ENCODE data around the gene RAB11FIP3. TPM values are rescaled to one million over a fixed set of nuclear protein-coding genes. Genes with fewer than 3 reads are reported as not detected.

The RAB11FIP3 gene
- polyA plus RNA-seq, 1 donor: 114 TPM

GRCh38 chr16:556474-557173 is 131.2 kb downstream of the RAB11FIP3 start:
- Histone ChIP-seq H3K27me3 (ENCODE audit: control insufficient read depth, insufficient read depth, low read length) (peaks cover 31% of the 10 kb centered on the region), H3K4me1 (ENCODE audit: control insufficient read depth, insufficient read depth, low read length) (peaks cover 7% of the 10 kb centered on the region), H3K9me3 (ENCODE audit: control insufficient read depth, low read depth, low read length) (peaks cover 14% of the 10 kb centered on the region), H3K27ac (ENCODE audit: low read length) (no peak overlapping the region), H3K36me3 (ENCODE audit: control insufficient read depth, insufficient read depth, low read length) (peaks cover 15% of the 10 kb centered on the region), H3K4me3 (ENCODE audit: low read length) (no peak overlapping the region)
- no peak for DNase-seq
- WGBS (ENCODE audit: insufficient coverage, low lambda C conversion rate): no CpG with 5 or more reads among the region's 32 CpGs

- H3K4me3 ChIP-seq (ENCODE audit: low read length): no peak overlapping the region
- H3K27ac ChIP-seq (ENCODE audit: low read length): no peak overlapping the region
- no peak for DNase-seq
- peaks cover 6% of the 10 kb centered on the region for H3K36me3 ChIP-seq (ENCODE audit: control insufficient read depth, insufficient read depth, low read length)
- WGBS (ENCODE audit: insufficient coverage, low lambda C conversion rate): no CpG with 5 or more reads among the region's 23 CpGs
- peaks cover 7% of the 10 kb centered on the region for H3K4me1 ChIP-seq (ENCODE audit: control insufficient read depth, insufficient read depth, low read length)
- peaks cover 42% of the 10 kb centered on the region for H3K27me3 ChIP-seq (ENCODE audit: control insufficient read depth, insufficient read depth, low read length)
- H3K9me3 ChIP-seq (ENCODE audit: control insufficient read depth, low read depth, low read length): peaks cover 14% of the 10 kb centered on the region
Observed at GRCh38 chr16:557463-558297, 132.2 kb downstream of the RAB11FIP3 start.

GRCh38 chr16:558298-559020 is 133.0 kb downstream of the RAB11FIP3 start:
- H3K27me3 ChIP-seq (ENCODE audit: control insufficient read depth, insufficient read depth, low read length): peaks cover 46% of the 10 kb centered on the region
- no CpG with 5 or more reads among the region's 22 CpGs for WGBS (ENCODE audit: insufficient coverage, low lambda C conversion rate)
- H3K36me3 ChIP-seq (ENCODE audit: control insufficient read depth, insufficient read depth, low read length): peaks cover 4% of the 10 kb centered on the region
- peaks cover 7% of the 10 kb centered on the region for H3K4me1 ChIP-seq (ENCODE audit: control insufficient read depth, insufficient read depth, low read length)
- DNase-seq: no peak
- no peak overlapping the region for H3K4me3 ChIP-seq (ENCODE audit: low read length)
- H3K27ac ChIP-seq (ENCODE audit: low read length): no peak overlapping the region
- peaks cover 14% of the 10 kb centered on the region for H3K9me3 ChIP-seq (ENCODE audit: control insufficient read depth, low read depth, low read length)

- peaks cover 46% of the 10 kb centered on the region for H3K27me3 ChIP-seq (ENCODE audit: control insufficient read depth, insufficient read depth, low read length)
- no peak overlapping the region for H3K27ac ChIP-seq (ENCODE audit: low read length)
- H3K4me3 ChIP-seq (ENCODE audit: low read length): no peak overlapping the region
- no CpG with 5 or more reads among the region's 15 CpGs for WGBS (ENCODE audit: insufficient coverage, low lambda C conversion rate)
- no peak for DNase-seq
- peaks cover 1% of the 10 kb centered on the region for H3K36me3 ChIP-seq (ENCODE audit: control insufficient read depth, insufficient read depth, low read length)
- peaks cover 7% of the 10 kb centered on the region for H3K4me1 ChIP-seq (ENCODE audit: control insufficient read depth, insufficient read depth, low read length)
- peaks cover 14% of the 10 kb centered on the region for H3K9me3 ChIP-seq (ENCODE audit: control insufficient read depth, low read depth, low read length)
Observed at GRCh38 chr16:559021-559380, 133.6 kb downstream of the RAB11FIP3 start.

- Histone ChIP-seq H3K4me3 (ENCODE audit: low read length) (no peak overlapping the region), H3K27ac (ENCODE audit: low read length) (no peak overlapping the region), H3K36me3 (ENCODE audit: control insufficient read depth, insufficient read depth, low read length) (no peaks in the 10 kb centered on the region), H3K9me3 (ENCODE audit: control insufficient read depth, low read depth, low read length) (peaks cover 14% of the 10 kb centered on the region), H3K27me3 (ENCODE audit: control insufficient read depth, insufficient read depth, low read length) (peaks cover 46% of the 10 kb centered on the region), H3K4me1 (ENCODE audit: control insufficient read depth, insufficient read depth, low read length) (peaks cover 7% of the 10 kb centered on the region)
- DNase-seq: no peak
- no CpG with 5 or more reads among the region's 62 CpGs for WGBS (ENCODE audit: insufficient coverage, low lambda C conversion rate)
Observed at GRCh38 chr16:559411-560203, 134.2 kb downstream of the RAB11FIP3 start.

GRCh38 chr16:560204-560700 is 134.8 kb downstream of the RAB11FIP3 start, which contains the start of gene PRR35:
TSS of gene PRR35 (plus strand) at chr16:560394. CDS start at chr16:563295, 2,901 bp downstream.
- H3K27ac ChIP-seq (ENCODE audit: low read length): no peak within 1 kb of the TSS
- H3K4me3 ChIP-seq (ENCODE audit: low read length): no peak within 1 kb of the TSS
- no CpG with 5 or more reads among the region's 84 CpGs for WGBS (ENCODE audit: insufficient coverage, low lambda C conversion rate)
- peaks cover 11% of the 10 kb centered on the region for H3K9me3 ChIP-seq (ENCODE audit: control insufficient read depth, low read depth, low read length)
- no peaks in the 10 kb centered on the region for H3K36me3 ChIP-seq (ENCODE audit: control insufficient read depth, insufficient read depth, low read length)
- peaks cover 7% of the 10 kb centered on the region for H3K4me1 ChIP-seq (ENCODE audit: control insufficient read depth, insufficient read depth, low read length)
- H3K27me3 ChIP-seq (ENCODE audit: control insufficient read depth, insufficient read depth, low read length): peaks cover 46% of the 10 kb centered on the region
- DNase-seq: no peak

- peaks cover 46% of the 10 kb centered on the region for H3K27me3 ChIP-seq (ENCODE audit: control insufficient read depth, insufficient read depth, low read length)
- H3K27ac ChIP-seq (ENCODE audit: low read length): no peak overlapping the region
- peaks cover 11% of the 10 kb centered on the region for H3K9me3 ChIP-seq (ENCODE audit: control insufficient read depth, low read depth, low read length)
- WGBS (ENCODE audit: insufficient coverage, low lambda C conversion rate): no CpG with 5 or more reads among the region's 54 CpGs
- no peak for DNase-seq
- H3K36me3 ChIP-seq (ENCODE audit: control insufficient read depth, insufficient read depth, low read length): no peaks in the 10 kb centered on the region
- no peak overlapping the region for H3K4me3 ChIP-seq (ENCODE audit: low read length)
- H3K4me1 ChIP-seq (ENCODE audit: control insufficient read depth, insufficient read depth, low read length): peaks cover 10% of the 10 kb centered on the region
Observed at GRCh38 chr16:560701-561412, 135.4 kb downstream of the RAB11FIP3 start.

GRCh38 chr16:561413-561794 is 136.0 kb downstream of the RAB11FIP3 start:
- Histone ChIP-seq H3K4me3 (ENCODE audit: low read length) (no peak overlapping the region), H3K36me3 (ENCODE audit: control insufficient read depth, insufficient read depth, low read length) (no peaks in the 10 kb centered on the region), H3K27me3 (ENCODE audit: control insufficient read depth, insufficient read depth, low read length) (peaks cover 46% of the 10 kb centered on the region), H3K27ac (ENCODE audit: low read length) (no peak overlapping the region), H3K9me3 (ENCODE audit: control insufficient read depth, low read depth, low read length) (peaks cover 11% of the 10 kb centered on the region), H3K4me1 (ENCODE audit: control insufficient read depth, insufficient read depth, low read length) (peaks cover 15% of the 10 kb centered on the region)
- DNase-seq: no peak
- WGBS (ENCODE audit: insufficient coverage, low lambda C conversion rate): no CpG with 5 or more reads among the region's 15 CpGs
